ENCODE measurements around the gene TTF2.
A peak's percentile ranks its signal among the peaks of the same experiment; 100 is the strongest.

TTF2 gene

DNA sequence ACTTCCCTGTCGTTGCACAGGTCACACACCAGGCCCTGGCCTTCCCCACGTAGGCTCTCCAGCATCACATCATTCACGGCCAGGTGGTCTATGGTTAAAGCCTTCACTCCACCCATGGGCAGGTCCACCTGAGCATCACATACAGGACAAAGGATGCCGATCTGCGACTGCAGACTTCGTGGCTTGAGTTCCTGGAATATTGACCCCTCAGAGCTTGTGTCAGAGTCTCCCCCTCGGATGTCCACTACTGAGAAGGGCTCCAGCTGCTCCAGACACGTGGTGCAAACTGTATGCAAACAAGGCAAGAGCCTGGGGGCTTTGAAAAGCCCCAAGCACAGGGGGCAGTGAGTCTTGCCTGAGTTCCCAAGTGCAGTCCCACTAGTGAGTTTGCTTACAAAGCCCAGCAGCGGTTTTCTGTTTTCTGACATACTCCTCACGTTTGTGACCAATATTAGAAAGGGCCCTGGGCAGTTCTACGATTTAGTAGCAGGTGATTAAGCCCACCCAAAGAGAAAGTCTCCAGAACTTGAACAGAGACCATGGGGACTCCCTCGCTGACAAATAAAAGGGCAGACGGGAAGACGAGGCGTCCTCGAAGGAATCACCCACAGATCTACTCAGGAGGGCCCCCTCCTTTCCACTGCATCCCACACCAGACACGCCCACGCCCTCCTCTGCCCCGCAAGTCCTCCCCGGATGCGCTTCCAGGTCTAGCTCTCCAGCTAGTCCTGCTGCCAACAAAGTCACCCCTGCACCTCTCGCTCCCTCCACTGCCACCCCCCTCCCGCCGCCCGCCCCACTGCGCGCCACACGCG, 60.9 kb downstream of the TTF2 start:
- no peak for DNase-seq (ENCODE audit: low read depth in 2 of 2)

DNA sequence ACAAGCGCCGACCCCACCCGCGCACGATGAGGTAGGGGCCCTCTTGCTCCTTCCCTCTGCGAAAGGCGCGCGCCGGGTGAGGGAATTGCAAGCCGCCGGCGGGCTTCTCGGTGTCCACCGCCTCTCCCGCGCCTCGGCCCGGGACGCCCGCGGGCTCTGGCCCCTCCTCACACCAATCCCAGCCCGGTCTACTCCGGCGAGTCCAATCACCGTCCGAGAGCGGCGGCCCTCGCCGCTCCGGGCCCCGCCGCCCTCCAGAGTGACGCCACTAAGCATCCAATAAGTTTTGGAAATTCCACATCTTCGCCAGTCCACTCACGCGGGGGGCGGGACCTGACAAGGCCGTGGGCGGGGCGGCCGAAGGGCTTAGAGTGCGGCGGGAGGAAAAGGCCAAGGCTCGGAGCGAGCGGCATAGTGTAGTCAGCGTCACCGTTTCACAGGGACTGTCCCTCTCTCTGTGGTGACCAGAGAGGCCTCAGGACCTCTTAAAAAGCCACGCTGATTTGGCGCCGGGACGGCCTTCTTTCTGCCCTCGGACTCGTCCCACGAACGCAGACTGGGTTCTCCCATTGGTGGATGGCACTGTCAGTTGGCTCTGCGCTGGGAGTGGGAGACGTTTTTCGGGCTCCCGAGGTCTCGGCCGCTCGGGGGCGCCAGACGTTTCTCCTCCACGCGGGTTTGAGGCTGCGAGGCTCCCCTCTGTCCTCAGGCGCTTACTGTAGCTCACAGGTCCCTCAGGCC, 61.6 kb downstream of the TTF2 start, which contains the start of gene TRIM45:
Gene TRIM45 (minus strand): TSS at position 161 of the 741 bp plus-strand sequence. CDS start 548 bp downstream, outside the sequence.
- DNase-seq (ENCODE audit: low read depth in 2 of 2) = peak; percentile 76 to 79

DNA sequence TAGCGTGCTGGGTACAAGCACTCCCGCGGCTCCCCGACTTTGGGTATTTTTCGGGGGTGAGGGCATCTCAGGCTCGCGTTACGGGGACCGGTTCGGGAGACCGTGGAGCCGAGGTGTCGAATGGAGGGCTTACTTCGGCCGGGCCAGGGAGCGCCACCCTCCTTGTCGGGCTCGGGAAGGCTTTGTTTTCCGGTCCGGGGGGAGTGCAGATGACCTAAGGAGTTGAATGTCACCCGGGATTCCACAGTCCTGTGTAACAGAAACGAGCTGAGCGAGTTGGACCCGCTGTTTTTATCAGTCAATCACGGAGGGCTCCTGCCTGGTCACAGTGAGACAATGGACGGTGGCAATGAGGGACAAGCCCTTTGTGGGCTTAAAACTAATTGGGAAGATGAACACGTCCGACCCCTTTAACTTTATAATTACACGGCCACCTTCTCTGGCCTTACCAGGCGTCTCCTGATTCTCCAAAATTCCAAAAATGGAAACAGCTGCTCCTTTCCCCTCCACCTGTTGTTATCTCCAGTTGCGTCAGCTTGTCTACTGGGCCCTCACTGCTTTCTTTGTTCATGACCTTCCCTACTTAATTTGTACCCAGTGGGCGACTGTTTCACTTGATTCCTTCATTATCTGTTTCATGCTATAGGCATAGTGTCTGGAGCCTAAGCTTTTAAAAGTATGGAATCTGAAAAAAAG, 62.4 kb downstream of the TTF2 start:
- no peak for DNase-seq (ENCODE audit: low read depth in 2 of 2)

DNA sequence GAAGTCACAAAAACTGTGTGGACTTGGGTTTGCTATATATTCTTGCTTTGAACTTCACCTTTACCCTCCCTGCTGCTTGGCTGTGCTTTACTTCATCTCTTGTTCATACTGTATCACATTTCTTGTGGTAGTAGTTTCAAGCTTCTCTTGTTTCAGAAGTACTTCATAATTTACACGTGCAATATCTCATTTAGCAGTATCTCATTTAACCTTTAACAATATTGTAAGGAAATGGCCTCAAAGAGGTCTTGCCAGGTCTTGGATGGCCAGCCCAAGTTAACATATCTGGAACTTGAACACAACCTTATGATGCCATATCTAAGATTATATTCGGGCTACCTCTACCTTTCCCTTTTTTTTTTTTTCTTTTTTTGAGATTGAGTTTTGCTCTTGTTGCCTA, 63.1 kb downstream of the TTF2 start:
- DNase-seq (ENCODE audit: low read depth in 2 of 2) = no peak

DNA sequence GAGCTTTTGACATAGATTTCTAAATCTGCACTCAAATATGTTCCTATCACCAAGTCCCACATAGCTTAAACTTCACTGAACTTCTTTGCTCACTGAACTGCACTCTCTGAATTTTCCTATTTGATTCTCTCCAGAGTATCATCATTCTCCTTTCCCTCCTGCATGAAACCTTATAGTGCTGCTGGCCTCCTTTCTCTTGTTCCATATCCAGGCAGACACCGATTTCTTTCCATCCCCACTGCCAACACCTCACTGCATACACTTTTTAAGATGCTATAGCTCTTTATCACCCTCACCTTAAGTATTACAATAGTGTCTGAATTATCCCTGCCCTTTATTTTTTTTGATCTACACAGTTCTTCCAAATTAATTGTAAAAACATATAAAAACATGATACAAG, 64.5 kb downstream of the TTF2 start:
- DNase-seq (ENCODE audit: low read depth in 2 of 2) = no peak

DNA sequence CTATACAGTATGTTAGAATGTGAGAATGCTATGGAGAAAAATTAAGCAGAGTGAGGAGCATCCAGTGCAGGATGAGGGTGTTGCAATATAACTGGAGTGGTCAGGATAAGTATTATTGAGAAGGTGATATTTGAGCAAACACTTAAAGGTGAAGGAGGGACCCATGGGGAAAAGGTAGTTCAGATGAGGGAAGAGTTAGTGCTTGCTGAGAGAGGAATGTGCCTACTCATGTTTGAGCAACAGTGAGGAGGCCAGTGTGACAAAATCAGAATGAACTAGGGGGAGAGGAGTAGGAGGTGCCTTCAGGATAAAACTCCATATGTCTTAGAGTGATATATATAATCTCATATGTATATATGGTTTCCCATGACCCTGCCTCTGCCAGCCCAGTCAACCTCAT, 67.7 kb downstream of the TTF2 start:
- no peak for DNase-seq (ENCODE audit: low read depth in 2 of 2)

DNA sequence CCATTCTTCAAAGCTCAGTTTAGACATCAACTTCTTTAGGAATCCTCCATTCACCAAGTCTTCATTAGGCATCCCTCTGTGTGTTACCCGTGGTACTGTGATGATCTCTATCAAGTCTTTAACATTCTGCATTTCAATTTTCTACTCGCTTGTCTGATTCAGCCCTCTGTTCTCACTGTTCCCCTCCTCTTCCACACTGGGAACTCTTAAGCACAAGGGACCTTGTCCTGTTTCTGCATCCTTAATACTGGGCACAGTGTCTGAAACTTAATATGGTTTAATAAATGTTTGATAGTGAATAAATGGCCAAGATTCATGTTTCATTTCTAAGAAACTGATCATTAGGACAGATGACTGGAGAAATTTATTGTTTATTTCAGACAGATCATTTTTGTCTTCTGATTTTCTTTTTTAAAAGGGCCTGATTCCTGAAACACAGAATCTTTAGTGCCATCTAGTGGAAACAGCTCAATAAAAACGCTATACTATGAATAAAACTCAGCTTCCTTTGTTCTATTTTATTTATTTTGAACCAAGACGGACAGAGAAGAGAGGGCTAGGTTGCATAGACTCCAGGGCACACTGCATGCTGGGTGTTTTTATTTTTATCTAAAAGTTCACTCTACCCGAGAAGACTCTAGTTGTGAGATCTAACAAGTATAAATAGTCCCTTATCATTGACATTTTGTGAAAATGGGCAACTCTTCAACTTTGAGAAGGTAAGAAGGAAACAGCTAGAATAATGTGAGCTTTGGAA, 68.4 kb downstream of the TTF2 start:
- no peak for DNase-seq (ENCODE audit: low read depth in 2 of 2)

DNA sequence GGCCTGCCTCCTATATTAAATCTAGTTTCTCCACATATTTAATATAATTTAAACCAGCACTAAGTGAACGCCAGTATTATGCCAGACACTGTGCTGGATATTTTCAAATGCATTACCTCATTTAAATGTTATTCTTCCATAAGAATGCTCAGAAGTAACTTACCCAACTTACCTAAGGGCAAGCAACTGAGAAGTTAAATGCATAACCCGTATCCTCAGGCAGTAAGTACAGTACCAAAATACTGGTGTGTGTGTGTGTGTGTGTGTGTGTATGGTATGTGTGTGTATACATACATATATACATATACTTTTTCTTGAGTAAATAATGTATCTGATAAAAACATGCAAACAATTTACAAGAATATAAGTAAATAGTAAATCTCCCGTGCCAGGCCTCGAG, 70.4 kb downstream of the TTF2 start:
- DNase-seq (ENCODE audit: low read depth in 2 of 2) = no peak

DNA sequence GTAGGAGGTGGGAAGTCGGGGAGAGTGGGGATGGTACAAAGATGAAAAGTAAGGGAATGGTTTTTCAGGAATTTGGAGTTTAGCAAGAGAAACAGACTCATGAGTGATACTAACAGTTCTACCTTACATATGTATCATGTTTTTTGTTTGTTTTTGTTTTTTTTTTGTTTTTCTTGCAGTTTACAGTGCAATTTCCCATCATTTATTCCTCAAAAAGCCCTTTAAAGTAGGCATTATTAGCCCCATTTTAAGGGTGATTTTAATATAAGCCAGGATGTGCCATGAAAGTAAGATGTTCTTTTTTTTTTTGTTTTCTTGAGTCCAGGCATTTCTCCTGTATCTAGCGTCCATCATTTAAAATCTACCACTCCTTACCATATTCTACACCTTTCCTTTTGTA, 75.2 kb downstream of the TTF2 start:
- DNase-seq (ENCODE audit: low read depth in 2 of 2) = no peak

DNA sequence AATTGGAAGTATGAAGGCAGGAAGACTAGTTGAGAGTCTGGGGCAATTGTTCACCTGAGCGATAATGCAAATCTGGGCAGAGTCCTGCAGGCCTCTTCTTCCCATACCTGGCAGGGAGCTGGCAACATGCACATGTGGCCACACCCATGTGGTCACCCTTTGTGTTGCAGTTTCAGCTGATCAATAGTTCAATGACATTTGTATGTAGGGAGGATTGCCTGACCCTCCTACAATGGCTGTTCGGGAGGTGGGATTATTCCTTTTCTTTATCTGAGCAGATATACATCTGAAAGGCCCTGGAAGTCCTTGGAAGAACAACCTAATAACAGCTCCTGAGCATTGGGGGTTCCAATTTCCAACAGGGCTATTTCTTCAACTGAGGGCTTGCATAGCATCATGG, 76.6 kb downstream of the TTF2 start:
- no peak for DNase-seq (ENCODE audit: low read depth in 2 of 2)

DNA sequence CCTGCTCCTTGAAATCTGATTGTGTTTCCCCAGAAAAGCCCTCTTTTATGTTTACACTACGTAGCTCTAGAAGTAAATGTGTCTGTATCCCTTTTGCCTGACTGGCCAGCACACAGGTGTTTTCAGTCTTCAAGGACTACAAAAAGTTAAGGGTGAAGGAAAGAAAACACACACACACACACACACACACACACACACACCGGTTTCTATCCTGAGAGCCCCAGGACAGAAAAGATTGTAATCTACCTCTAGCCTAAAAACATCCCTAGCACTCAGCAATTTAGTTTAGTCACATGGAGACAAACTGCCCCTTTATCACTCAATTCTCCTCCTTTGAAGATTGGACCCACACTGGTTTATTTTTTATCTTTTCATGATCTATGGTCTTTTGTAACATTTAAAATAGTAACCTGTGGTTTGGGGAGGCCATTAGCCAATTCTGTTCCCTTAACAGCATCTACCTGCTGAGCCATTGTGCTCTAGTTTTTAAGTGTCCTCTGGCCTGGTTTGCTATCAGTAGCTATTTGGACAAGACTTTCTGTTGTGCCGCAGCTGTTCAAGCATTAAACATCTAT, 77.2 kb downstream of the TTF2 start:
- no peak for DNase-seq (ENCODE audit: low read depth in 2 of 2)

DNA sequence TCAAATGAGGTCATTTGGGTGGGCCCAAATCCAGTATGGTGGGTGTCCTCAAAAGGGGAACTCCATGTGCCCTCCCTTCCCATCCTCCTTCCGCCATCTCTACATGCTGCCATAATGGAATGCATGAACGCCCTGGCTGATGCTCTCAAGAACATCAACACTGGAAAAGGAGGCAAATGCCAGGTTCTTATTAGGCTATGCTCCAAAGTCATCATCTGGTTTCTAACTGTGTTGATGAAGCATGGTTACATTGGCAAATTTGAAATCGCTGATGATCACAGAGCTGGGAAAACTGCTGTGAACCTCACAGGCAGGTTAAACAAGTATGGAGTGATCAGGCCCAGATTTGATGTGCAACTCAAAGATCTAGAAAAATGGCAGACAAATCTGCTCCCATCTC, 78.0 kb downstream of the TTF2 start:
- no peak for DNase-seq (ENCODE audit: low read depth in 2 of 2)

DNA sequence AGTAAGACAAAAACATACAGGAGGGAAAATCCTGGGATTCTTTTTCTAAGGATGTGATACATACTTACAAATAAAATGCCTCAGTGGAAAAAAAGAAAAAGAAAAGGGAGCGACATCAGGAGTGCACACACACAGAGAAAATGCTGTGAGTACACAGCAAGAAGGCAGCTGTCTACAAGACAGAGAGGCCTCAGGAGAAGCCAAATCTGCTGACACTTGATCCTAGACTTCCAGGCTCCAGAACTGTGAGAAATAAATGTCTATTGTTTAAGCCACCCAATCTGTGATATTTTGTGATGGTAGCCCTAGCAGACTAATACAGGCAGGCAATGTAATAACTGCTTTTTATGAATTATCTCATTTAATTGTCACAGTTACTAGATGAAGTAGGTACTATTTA, 78.4 kb downstream of the TTF2 start:
- DNase-seq (ENCODE audit: low read depth in 2 of 2) = no peak

DNA sequence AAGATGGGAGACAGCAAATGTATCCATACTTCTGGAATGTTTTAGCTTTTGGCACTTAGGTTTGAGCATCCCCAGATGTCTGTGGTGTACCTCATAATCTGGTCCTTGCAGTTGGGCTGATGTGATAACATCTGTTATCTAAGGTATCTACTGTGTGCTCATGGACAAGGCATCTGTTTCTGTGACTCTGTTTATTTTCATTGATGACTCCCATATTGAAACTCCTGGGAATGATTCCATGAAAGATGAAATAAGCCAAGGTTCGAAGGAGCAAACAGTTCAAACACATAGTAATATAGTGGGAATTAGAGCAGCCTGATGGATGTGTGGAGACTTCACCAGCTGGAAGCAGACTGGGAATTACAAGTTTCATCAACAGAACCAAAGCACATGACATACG, 82.1 kb downstream of the TTF2 start:
- no peak for DNase-seq (ENCODE audit: low read depth in 2 of 2)

DNA sequence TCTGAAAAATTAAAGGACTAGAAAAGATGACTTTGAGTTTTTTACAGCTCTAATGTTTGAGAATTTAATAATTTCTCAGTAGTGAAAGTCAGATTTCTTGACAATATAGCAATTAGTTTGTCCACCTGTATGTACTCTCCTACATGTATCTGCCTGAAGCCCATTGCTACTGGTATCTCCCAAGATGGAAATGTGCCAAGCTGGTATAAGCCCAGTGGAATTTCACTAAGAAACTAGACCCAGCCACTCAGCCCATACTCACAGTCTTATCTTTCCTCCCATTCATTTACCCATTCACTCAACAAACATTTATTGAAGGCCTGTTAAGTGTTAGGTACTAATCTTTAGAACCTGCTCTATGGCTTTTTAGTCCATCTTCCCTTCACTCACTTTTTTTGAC, 83.0 kb downstream of the TTF2 start:
- DNase-seq (ENCODE audit: low read depth in 2 of 2) = no peak

DNA sequence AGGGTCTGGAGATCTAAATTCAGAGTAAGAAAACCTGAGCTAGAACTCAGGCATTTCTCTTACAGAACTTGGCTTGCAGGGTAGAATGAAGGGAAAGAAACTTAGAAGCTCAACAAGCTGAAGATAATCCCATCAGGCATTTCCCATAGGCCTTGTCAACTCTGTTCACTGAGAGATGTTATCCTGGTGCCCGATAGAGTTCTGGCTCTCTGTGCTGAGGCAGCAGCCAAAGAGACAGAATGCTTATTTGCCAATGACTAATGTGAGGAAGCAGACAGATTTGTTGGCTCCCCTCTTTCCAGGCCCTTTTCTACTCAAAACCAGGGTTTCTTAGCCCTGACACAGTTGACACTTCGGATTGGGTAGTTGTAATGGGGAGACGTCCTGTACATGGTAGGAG, 83.7 kb downstream of the TTF2 start:
- DNase-seq (ENCODE audit: low read depth in 2 of 2) = no peak

DNA sequence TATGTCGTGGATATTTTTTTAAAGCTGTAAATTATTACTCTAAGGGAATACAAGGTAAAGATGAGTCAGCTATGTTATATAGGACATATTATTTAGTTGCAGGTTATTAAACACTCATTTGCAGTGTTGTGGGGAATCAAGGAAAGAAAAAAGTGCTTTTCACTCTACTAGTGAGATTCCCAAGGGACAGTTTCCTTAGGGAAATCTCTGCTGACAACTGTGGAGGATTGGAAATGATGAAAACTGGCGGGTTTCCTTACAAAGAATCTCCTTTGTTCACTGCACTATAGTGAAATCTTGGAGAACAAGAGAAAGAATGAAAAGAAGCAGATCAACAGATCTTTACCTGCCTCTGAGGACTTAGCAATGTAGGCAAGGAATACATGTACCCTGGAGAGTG, 85.9 kb downstream of the TTF2 start:
- no peak for DNase-seq (ENCODE audit: low read depth in 2 of 2)

DNA sequence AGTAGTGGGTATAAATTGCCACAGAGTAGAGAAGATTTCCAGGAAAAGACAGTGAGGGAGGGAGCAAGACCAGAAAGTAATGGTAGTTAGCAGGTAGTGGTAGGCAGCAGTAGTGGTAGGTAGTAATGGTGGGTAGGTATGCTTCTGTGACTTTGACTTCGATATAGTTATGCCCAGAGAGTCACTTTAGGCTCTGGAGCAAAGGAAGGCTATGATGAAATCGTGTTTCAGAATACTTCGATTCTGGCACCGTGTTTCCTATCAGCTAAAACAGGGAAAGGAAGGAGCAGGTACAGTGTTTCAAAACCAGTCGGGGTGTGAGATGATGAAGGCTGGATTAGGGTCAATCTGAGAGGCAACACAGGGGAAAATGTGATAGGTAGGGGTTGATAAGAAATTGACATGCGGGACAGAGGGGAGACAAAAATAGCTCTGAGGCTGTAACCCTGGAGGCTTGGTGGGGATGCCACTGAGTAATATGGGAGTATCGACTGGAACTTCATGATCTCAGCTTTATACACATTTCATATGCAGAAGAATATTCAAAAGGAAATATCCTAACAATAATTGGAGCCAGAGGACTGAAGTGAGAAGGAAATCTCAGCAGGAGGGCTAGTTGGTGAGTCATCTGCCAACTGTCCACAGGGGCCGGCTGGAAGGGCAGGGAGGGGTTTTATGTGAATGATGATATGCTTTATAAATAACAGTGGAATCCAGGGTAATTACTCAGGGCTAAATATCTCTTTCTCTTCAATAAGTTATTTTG, 86.6 kb downstream of the TTF2 start:
- DNase-seq (ENCODE audit: low read depth in 2 of 2) = no peak

DNA sequence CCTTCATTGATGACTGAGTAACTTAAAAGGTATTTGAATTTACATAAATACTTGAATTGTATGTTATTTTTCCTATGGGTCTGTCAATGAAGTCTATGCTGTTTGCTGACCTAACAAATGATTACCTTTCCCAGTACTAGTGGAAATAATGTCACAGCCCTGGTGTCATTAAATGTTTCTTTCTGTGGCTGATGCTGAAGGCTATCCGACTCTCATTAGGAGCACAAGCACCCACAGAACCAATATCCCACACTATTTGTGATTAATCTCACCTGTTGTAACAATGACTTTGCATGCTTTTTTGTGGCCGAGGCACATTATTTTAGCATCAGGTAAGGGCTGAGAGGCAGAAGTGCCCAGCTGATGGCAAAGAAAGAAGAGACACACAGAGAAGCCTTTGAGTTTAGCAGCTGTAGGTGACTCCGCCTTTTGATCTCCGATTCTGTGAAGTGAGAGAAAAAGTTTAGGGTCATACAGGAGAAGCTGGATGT, 87.3 kb downstream of the TTF2 start:
- DNase-seq (ENCODE audit: low read depth in 2 of 2) = no peak

DNA sequence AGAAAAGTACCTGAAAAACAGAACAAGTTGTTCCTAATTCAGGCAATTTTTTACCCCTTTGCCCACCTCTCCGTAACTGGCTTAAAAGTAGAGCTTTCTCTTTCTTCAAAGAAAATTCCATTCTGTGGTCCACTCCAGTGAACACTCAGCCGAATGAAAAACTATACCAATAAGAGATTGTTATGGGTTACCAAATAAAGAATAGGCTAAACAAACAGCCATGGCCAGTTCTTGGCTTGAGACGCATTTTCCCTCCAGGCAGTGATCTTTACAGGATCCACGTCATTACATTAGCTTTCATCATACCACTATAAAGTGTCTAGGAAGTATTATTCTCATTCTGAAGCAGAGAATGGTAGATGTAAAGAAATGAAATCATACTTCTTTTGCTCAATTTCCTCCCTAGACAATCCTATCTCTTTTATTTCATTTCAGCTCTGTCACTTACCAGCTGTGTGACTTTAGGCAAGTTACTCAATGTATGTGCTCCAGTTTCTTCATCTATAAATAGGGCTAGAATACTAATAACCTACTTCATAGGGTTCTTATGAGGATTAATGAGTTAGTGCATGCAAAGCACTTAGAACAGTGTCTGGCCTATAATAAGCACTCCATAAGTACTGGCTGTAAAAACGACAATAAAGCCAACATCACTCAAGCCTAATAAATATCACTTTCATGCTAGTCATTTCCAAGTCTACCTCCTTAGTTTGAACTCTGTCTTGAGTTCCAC, 87.9 kb downstream of the TTF2 start:
- no peak for DNase-seq (ENCODE audit: low read depth in 2 of 2)

Measured in stimulated activated CD4-positive, alpha-beta T cell treated with anti-CD3 and anti-CD28 coated beads, Interleukin-4, amount 100 ng/mL, for 48 hours (primary cell).